ENCODE results near the gene FCRLB. TPM values are rescaled to one million over a fixed set of nuclear protein-coding genes. Genes with fewer than 3 reads are reported as not detected.
"Not testable (repeated sequence)": the region's sequence is repeated elsewhere in the genome, so short reads cannot be mapped to it uniquely, and the experiment has no call there.

Gene FCRLB
- total and polyA plus RNA-seq, 11 donors = 0.22 to 0.75 (median 0.46) TPM

DNA sequence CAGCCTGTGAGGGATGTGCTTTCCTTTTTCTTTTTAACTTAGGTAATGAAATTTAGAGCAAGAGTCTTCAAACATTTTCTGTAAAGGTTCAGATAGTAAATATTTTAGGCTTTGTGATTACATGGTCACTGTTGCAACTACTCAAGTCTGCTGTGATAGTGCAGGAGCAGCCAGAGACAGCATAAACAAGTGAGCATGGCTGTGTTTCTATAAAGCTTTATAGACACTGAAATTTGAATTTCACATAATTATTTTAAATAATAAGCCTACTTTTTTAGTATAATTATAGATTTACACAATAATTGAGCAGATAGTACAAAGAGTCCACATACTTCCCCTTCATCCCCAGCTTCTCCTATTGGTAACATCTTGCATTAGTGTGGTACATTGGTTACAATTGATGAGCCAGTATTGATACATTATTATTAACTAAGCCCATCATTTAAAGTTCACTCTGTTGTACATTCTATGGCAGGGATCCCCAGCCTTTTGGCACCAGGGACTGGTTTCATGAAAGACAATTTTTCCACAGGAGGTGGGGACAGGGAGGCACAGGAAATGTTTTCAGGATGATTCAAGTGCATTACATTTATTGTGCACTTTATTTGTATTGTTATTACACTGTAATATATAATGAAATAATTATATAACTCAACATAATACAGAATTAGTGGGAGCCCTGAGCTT lies 47.8 kb downstream of the FCRLB start:
- Histone ChIP-seq H3K9me3 (no peaks in the 10 kb centered on the region), H3K4me1 (peaks cover 0 to 80% (median 26%) of the 10 kb centered on the region in 12 donors), H3K27me3 (no peaks in the 10 kb centered on the region), H3K36me3 (no peaks in the 10 kb centered on the region), H3K27ac (no peak overlapping the region), H3K4me3 (no peak overlapping the region)
- no peak for DNase-seq
- intact Hi-C loops (cut with DNase I) = no loop called here
- no peak for TF ChIP-seq POLR2A (IDR thresholded peaks at IDR 0.05)
- TF ChIP-seq, protein P1, sequence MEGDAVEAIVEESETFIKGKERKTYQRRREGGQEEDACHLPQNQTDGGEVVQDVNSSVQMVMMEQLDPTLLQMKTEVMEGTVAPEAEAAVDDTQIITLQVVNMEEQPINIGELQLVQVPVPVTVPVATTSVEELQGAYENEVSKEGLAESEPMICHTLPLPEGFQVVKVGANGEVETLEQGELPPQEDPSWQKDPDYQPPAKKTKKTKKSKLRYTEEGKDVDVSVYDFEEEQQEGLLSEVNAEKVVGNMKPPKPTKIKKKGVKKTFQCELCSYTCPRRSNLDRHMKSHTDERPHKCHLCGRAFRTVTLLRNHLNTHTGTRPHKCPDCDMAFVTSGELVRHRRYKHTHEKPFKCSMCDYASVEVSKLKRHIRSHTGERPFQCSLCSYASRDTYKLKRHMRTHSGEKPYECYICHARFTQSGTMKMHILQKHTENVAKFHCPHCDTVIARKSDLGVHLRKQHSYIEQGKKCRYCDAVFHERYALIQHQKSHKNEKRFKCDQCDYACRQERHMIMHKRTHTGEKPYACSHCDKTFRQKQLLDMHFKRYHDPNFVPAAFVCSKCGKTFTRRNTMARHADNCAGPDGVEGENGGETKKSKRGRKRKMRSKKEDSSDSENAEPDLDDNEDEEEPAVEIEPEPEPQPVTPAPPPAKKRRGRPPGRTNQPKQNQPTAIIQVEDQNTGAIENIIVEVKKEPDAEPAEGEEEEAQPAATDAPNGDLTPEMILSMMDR (IDR thresholded peaks at IDR 0.05) = no peak
- no peak for ATAC-seq

DNA sequence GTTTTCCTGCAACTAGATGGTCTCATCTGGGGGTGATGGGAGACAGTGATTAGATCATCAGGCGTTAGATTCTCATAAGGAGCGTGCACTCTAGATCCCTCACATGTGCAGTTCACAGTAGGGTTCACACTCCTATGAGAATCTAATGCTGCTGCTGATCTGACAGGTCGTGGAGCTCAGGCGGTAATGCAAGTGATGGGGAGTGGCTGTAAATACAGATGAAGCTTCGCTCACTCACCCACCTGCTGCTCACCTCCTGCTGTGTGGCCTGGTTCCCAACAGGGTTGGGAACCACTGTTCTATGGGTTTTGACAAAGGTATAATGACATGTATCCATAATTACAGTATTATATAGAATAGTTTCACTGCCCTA lies 48.3 kb downstream of the FCRLB start:
- WGBS, 4 donors = 82 to 91% (median 88%) methylated on average over 5 of the region's 5 CpGs
- H3K36me3 ChIP-seq; ATAC-seq; H3K27me3 ChIP-seq; DNase-seq; H3K9me3 ChIP-seq; H3K4me3 ChIP-seq; H3K27ac ChIP-seq; intact Hi-C loops (cut with DNase I): not testable (repeated sequence)
- H3K4me1 ChIP-seq = peaks cover 0 to 84% (median 26%) of the 10 kb centered on the region in 12 donors

DNA sequence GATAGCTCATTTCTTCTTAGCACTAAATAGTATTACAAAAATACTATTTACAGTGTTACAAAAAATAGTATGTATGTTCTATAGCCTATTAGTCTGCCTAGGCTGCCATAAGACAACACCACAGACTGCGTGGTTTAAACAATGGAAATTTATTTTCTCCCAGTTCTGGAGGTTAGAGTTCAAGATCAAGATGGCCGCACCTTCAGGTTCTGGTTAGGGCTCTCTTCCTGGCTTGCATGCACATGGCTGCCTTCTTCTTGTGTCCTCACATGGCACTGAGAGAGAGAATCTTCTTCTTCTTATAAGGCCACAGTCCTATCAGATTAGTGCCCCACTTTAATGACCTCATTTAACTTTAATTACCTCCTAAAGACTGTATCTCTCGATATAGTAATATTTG lies 48.9 kb downstream of the FCRLB start:
- TF ChIP-seq, protein P1 (IDR thresholded peaks at IDR 0.05) = no peak
- TF ChIP-seq POLR2A (IDR thresholded peaks at IDR 0.05) = no peak
- Histone ChIP-seq H3K4me1 (peaks cover 0 to 82% (median 26%) of the 10 kb centered on the region in 12 donors), H3K27ac (peak overlapping the region in 1 of 12 donors; percentile 90), H3K27me3 (no peaks in the 10 kb centered on the region), H3K36me3 (no peaks in the 10 kb centered on the region), H3K4me3 (no peak overlapping the region), H3K9me3 (no peaks in the 10 kb centered on the region)
- intact Hi-C loops (cut with DNase I) = no loop called here
- DNase-seq (no peak), ATAC-seq (no peak)
- 94 to 98% (median 96%) methylated on average over 3 of the region's 3 CpGs for WGBS, 4 donors

DNA sequence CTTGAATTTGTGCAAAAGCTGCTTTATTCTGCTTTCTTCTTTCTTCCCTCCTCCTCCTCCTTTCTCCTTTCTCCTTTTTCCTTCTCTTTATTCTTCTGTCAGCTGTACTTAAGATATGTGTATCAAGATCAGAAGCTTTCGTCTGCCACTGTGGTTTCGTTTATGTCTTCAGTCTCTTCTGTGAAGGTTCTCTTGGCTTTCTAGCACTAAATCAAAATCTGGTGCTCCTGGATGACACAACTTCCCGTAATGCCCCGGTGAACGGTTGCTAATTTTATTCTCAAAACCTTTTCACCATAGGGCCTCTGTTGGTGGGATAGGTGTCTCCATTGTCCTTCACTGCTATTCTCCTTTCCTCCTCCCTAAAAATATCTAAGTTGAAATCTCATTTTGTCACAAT lies 49.8 kb downstream of the FCRLB start:
- no peaks in the 10 kb centered on the region for H3K36me3 ChIP-seq
- H3K4me1 ChIP-seq = peaks cover 0 to 82% (median 26%) of the 10 kb centered on the region in 12 donors
- intact Hi-C loops (cut with DNase I) = no loop called here
- H3K4me3 ChIP-seq = peak overlapping the region in 1 of 12 donors; percentile 4
- 77 to 80% (median 78%) methylated on average over 5 of the region's 5 CpGs for WGBS, 4 donors
- no peaks in the 10 kb centered on the region for H3K9me3 ChIP-seq
- ATAC-seq (no peak), DNase-seq (no peak)
- no peaks in the 10 kb centered on the region for H3K27me3 ChIP-seq
- H3K27ac ChIP-seq = peak overlapping the region in 1 of 12 donors; percentile 90
- TF ChIP-seq POLR2A (IDR thresholded peaks at IDR 0.05) = no peak
- TF ChIP-seq, protein P1 (IDR thresholded peaks at IDR 0.05) = no peak

DNA sequence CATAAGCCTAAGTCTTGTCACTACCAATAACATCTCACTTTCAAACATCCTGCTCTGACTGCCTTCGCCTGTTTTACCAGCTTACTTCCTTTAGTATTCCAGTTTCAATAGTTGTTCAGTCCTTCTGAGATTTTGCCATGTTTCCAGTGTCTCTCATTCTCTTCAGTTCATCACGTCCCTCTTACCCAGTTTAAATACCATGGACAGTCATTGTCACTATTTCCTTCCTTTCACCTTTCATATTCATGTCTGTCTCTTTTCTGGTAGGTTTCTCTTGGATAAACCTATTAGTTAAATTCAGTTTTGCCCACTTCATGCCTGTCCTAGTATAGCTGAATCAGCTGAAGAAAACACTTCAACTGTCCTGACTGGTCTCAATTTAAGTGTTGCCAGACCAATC lies 50.6 kb downstream of the FCRLB start:
- H3K9me3 ChIP-seq = no peaks in the 10 kb centered on the region
- peak overlapping the region in 3 of 12 donors; percentile 5 to 90 (median 28) for H3K27ac ChIP-seq
- H3K36me3 ChIP-seq = no peaks in the 10 kb centered on the region
- H3K4me1 ChIP-seq = peaks cover 0 to 81% (median 23%) of the 10 kb centered on the region in 12 donors
- H3K4me3 ChIP-seq = no peak overlapping the region
- ATAC-seq (peak in 2 of 4 donors; percentile 18 to 33), DNase-seq (no peak)
- intact Hi-C loops (cut with DNase I) = no loop called here
- WGBS, 4 donors = 69 to 75% (median 71%) methylated on average over 2 of the region's 2 CpGs
- TF ChIP-seq, protein P1 (IDR thresholded peaks at IDR 0.05) = no peak
- TF ChIP-seq POLR2A (IDR thresholded peaks at IDR 0.05) = no peak
- H3K27me3 ChIP-seq = no peaks in the 10 kb centered on the region
